Head of caudate nucleus (tissue), 42 donors: Measurements from ENCODE around the gene TIGD1.
"Not testable (repeated sequence)": the region's sequence is repeated elsewhere in the genome, so short reads cannot be mapped to it uniquely, and the experiment has no call there.

ENCODE experiments used
- DNase-seq, 42 donors: peaks; one replicate each; pipeline versions ENCODE4 v3.0.0 to v3.0.0-alpha.2; 2020 to 2021; ENCODE audit warnings: mixed read lengths in 7 of 42
- intact Hi-C: fragments of 100-400 bp; cut with DNase I; formaldehyde crosslinking; loops from one replicate; pipeline ENCODE4 v1.15.0; 2022

Gene TIGD1

DNA sequence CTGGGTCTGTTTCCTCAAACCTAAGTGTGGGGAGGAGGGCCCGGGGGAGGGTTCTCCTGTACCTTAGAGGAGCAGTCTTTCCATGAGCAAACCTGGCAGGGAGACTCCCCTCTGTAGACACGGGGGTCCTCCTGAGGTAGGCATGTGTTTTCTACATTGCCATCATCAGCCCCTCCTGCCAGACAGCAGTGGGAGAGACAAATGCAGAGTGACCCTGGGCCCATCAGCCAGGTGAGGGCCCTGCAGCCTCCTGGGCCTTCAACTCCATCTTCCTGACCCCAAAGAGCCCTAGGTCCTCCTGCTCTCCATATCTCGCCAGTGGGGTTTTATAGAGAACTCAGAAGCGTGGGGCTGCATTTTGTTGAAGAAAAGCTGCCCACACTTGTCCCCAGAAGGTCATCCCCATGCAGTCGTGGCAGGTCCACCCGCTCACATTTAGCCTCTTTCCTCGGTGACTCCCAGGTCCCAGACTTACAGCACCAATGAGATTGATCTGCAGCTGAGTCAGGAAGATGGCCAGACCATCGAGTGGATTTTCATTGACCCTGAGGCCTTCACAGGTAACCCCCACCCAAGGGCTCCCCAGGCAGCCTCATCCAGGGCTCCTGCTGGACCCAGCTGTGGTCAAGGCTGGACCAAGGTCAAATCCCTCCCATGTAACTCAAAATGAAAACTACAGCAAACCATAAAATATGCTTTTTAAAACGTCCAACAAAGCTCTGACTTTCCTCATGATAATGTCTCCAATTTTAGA lies 8.2 kb downstream of the TIGD1 start:
- peak in 2 of 42 donors; percentile 23 to 33 for DNase-seq
- intact Hi-C loops: no loop called here

DNA sequence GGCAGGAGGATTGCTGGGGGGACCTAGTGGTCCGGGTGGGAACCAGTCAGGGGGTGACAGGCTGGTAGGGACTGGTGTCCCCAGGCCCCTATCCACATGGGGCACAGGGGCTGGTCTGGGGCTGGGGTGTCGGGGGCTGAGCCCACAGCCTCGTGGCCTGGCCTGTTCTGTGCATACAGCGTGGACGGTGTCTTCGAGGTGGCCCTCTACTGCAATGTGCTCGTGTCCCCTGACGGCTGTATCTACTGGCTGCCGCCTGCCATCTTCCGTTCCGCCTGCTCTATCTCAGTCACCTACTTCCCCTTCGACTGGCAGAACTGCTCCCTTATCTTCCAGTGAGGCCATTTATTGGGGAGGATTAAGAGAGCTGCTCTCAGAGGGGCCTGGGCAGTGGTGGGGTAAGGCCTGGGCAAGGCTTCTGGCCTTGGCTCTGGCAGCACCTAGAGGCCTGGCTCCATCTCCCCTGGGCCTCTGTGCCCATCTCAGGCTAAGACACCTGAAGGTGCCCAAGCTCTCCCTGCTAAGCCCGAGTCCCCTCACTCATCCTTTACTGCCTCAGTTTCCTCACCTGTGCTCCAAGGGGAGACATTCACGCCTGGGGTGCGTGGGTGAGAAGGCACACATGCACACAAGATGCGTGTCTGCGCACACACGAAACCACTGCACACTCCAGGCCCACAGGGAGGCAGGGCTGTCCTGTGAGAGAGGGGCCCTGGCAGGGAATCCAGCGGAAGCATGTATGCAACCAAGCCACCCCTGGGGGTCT lies 9.0 kb downstream of the TIGD1 start:
- intact Hi-C loops: no loop called here
- DNase-seq: peak in 2 of 42 donors; percentile 20 to 33

DNA sequence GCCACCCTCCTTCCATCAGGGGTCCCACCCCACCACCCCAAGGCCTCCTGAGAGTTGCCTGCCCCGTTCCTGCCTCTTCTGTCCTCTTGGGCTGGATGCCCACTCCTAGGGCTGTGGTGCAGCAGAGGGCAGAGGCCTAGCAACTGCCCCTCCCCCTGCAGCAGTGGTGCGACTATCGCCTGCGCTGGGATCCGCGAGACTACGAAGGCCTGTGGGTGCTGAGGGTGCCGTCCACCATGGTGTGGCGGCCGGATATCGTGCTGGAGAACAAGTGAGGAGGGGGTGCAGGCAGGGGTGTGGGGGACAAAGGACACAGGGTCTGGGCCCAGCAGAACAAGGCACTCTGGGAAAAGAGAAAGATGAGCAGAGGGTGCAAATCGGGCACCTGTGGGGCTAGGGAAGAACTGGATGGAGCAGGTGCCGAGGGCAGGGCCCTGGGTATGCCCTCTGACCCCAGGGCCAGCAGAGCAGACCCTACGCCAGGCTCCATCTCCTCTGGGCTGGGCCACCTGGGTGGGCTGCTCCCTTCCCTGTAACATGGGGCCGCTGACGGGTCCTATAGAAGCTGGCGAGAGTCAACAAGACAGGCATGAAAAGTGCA lies 9.8 kb downstream of the TIGD1 start:
- intact Hi-C loops: no loop called here
- DNase-seq: peak in 3 of 42 donors; percentile 10 to 28 (median 26)

DNA sequence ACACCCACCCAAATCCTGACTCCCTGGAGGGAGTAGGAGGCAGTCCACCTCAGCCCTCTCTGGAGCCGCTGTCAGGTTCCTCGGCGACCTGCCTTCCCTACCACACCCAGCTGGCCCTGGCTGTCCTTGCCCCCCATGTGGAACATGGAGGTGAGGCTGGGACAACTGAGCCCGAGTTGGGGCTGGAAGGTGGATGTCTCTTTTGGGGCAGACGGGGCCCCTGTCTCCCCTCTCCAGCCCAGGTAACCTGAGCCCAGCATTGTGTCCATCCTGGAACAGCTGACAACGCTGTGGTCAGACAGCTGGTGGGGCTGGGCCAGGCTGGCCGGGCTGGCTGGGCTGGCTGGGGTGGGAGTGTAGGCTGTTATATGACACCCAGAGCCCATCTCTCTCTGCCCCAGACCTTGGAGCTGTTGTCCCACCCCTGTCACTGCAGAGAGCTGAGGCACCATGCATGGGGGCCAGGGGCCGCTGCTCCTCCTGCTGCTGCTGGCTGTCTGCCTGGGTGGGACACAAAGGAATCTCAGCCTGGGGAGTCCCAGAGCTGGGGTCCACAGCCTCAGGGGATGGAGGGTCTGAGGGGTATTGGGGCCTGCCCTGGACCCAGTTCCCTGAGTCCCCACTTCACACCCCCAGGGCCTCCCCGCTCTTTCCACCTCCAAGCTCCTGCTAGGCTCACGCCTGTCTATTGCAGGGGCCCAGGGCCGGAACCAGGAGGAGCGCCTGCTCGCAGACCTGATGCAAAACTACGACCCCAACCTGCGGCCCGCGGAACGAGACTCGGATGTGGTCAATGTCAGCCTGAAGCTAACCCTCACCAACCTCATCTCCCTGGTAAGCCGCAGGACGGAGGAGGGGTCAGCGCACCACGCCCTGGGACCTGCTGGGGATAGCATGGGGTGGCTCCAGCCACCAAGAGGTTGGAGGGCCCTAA lies 10.8 kb downstream of the TIGD1 start, which contains the start of gene CHRNG:
CHRNG (plus strand) TSS at position 395 of the 934 bp plus-strand sequence; CDS start at position 451, 56 bp downstream.
- DNase-seq: peak in 4 of 42 donors; percentile 0 to 19 (median 8)

DNA sequence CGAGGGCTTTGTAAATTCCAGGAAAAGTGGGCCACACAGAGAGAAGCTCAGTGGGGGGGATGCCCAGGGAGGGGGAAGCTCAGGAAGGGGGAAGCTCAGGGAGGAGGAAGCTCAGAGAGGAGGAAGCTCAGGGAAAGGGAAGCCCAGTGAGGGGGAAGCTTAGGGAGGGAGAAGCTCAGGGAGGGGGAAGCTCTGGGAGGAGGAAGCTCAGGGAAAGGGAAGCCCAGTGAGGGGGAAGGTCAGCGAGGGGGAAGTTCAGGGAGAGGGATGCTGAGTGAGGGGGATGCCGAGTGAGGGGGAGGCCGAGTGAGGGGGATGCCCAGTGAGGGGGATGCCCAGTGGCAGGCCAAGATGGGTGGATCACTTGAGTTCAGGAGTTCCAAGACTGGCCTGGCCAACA lies 11.7 kb downstream of the TIGD1 start:
- peak in 6 of 42 donors; percentile 1 to 30 (median 10) for DNase-seq
- intact Hi-C loops: no loop called here

More for the DNA sequence above, 10.8 kb downstream of the TIGD1 start, which contains the start of gene CHRNG:
- intact Hi-C loops: no loop called here

DNA sequence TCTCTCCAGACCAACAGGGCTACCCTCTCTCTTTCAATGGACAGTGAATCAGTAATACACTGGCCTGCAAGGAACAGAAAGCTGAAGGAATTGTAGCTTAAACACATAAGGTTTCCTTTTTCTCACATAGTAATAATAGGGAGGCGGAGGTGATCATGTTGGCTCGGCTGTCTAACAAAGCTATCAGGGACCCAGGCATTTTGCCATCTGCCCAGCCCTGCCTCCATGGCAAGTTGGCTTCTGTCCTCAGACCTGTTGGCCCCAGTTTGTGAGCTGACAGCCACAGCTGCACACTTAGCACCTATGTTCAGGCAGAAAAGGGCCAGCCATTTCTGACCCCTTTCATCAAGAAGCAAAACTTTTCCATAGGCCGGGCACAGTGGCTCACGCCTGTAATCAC lies 12.9 kb downstream of the TIGD1 start:
- DNase-seq: peak in 7 of 42 donors; percentile 2 to 28 (median 19)
- intact Hi-C loops: no loop called here

DNA sequence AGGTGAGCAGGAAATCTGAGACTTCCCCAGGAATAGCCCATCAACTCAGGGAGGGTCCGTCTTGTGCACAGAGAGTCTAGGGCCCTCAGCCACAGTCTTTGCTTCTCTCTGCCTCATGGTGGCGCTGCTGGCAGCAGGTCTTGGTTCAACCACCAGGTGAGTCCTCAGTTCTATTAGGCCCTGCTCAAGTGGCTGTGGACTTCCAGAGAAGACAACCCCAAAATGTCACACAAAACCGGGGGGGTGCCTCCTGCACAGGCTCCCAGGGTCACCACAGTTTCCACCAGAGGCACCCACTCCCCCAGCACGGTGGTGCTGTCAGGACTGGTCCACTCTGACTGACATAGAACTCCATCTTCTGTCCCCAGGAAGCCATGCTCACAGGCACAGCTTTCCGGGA lies 13.3 kb downstream of the TIGD1 start:
- intact Hi-C loops: no loop called here
- peak in 7 of 42 donors; percentile 3 to 30 (median 20) for DNase-seq

DNA sequence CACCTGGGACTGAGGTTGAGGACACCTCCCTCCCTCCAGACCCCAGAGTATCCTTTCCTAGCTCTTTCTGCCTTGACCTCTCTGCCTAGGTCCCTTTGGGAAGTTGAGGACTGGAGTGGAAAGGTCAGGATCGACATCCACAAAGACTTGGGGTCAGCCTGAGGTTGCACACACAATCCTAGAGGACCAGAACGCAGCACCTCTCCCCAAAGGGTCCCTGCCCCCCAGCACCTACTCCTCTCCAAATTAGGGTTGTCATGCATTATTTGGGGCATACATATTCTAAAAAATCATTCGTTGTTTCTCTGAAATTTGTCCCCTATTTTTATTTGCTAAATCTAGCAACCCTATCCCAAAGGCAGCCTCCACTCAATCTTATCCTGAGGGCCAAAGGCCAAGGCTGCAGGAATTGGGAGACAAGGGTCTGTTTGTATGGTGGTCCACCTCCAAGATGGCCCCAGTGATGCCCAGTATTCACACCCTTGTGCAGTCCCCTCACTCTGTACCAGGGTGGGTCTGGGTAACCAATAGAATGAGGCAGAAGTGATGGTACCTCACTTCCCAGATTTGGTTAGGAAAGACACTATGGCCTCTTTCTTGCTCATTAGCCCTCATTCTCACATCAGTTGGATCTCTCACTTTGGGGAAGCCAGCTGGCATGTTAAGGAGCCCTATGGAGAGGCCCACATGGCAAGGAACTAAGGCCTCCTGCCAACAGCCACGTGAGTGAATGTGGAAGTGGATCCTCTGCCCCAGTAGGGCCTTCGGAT lies 14.4 kb downstream of the TIGD1 start:
- peak in 3 of 42 donors; percentile 1 to 9 (median 5) for DNase-seq

DNA sequence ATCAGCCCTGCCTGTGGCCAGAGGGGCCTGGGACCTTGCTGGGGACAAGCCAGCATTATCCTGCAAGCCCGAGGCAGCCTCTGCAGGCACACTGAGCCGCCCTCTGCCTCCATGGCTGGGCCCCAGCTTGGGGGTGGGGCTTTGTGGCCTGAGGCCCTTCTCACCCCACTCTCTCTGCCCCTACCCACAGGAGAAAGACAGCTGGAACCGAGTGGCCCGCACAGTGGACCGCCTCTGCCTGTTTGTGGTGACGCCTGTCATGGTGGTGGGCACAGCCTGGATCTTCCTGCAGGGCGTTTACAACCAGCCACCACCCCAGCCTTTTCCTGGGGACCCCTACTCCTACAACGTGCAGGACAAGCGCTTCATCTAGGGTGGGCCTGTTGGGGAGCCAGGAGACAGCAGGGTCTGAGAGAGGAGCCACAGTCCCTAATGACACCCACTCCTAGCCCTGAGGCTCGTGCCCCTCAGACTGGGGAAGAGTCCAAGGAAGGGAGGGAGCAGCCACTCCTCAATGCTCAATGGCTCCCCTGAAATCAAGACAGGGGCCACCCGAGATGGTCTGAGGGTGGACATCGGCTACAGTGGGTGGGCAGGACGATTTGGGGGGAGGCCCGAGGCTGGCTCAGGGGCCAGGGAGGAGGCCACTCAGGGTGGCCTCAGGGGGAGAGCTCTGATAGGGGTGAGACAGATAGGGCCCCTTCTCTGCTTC lies 15.3 kb downstream of the TIGD1 start:
- peak in 8 of 42 donors; percentile 2 to 13 (median 5) for DNase-seq
- intact Hi-C loops: no loop called here

More for the DNA sequence above, 14.4 kb downstream of the TIGD1 start:
- intact Hi-C loops: no loop called here

DNA sequence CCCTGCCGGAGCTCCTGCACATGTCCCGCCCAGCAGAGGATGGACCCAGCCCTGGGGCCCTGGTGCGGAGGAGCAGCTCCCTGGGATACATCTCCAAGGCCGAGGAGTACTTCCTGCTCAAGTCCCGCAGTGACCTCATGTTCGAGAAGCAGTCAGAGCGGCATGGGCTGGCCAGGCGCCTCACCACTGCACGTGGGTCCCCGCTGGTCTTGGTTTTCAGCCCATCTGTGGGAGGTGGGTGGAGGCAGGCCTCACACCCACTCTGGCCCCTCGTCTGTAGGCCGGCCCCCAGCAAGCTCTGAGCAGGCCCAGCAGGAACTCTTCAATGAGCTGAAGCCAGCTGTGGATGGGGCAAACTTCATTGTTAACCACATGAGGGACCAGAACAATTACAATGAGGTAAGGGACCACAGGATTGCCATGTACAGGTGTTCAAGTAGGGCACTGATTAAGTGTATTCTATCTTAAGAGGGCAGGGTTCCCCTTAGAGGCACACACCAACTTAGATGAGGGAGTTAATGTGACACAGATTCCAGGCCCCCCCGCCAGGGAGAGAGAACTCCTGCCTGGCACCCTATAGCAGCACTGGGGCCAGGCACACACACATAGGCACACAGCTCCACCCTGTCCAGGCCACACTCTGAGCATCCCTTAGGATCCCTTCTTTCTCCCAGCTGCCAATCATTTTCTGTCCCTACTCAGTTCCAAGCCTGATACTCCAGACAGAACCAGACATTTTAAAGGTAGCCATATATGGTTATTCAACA lies 16.2 kb downstream of the TIGD1 start:
- intact Hi-C loops: no loop called here
- DNase-seq: peak in 8 of 42 donors; percentile 4 to 27 (median 12)

DNA sequence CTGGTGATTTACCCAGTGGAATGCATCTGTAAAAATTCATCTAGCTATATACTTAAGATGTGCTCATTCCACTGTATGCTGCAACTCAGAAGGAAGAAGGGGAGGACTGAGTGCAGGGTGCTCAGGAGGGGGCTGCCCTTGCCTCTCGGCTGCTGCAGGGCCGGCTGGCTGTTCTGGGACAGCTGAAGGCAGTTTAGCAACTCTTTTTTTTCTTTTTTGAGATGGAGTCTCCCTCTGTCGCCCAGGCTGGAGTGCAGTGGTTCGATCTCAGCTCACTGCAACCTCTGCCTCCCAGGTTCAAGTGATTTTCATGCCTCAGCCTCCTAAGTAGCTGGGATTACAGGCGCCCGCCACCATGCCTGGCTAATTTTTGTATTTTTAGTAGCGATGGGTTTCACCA lies 17.5 kb downstream of the TIGD1 start:
- peak in 1 of 42 donors; percentile 4 for DNase-seq

DNA sequence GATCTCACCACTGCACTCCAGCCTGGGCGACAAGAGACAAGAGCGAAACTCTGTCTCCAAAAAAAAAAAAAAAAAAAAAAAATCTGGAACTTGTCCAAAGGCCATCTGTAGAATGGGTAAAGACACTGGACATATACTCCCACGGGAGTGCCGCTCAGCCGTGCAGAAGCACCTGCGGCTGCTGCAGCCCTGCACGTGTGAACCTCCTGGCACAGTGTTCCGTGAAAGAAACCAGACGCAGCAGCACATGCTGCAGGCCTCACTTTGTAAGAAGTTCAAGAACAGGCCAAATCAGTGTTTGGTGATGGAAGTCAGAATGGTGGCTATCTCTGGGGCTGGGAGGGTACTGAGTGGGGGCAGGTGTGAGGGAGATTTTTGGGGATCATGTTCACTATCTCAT lies 17.9 kb downstream of the TIGD1 start:
- intact Hi-C loops: no loop called here
- DNase-seq: peak in 2 of 42 donors; percentile 8 to 24

More for the DNA sequence above, 17.5 kb downstream of the TIGD1 start:
- intact Hi-C loops: not testable (repeated sequence)

DNA sequence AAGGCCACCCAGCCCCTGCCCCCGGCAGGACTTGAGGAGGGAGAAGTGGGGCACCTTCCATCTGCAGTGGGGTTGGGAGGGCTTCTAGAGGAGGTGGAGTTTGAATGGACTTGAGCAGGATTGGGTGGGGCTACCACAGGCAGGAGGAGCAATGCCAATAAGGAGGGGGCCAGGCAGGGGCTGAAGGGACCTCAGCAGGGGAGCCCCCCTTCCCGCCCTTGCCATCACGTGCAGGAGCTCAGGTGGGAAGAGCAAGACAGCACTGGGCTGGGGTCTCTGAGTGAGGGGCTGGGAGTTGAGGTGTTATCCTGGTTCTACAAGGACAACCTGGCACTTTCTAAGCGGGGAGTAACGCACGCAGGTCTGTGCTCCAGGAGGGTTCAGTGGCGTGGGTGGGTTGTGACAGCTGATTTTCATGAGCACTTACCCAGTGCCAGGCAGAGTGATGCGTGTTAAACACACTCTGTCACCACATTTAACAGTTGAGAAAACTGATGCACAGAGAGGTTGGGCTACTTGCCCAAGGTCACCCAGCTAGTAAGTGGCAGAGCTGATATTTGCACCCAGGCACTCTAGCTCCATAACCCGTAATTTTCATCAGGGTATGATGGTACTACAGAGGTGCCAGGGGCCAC lies 19.6 kb downstream of the TIGD1 start:
- peak in 2 of 42 donors; percentile 23 for DNase-seq
- intact Hi-C loops: no loop called here

DNA sequence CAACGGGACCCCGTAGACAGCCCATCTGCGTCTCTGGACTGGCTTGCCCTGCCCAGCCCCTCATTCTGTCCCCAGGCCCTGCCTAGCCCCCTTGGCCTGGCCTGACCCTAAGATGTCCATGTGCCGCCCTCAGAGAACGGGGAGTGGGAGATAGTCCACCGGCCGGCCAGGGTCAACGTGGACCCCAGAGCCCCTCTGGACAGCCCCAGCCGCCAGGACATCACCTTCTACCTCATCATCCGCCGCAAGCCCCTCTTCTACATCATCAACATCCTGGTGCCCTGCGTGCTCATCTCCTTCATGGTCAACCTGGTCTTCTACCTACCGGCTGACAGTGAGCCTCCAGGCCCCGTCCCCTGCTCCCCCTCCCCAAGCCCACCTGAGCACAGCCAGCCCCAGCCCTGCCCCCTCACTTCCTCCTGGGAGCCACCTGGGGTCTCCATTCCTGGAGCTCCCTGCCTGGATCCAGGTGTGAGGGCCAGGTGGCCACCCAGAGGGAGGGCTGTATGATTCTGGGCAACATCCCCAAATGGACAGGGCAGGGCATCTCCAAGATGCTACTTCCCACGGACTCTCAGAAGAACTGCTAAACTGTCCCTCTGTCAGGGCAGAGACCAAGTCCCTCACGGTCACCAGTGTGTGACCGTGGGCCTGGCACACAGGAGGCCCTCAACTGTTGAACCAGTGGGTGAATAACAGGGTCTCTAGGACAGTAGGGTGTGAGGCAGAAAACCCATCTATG lies 20.4 kb downstream of the TIGD1 start:
- no peak for DNase-seq
- intact Hi-C loops: loop anchor here (10.0 kb wide), 1 partner anchor 625 kb away; no protein-coding TSS in a partner anchor
